ENCODE data around the gene POU2AF1.

Gene POU2AF1

GRCh38 chr11:111306321-111306720, 72.8 kb downstream of the POU2AF1 start:
- Histone ChIP-seq H3K4me3 (ENCODE audit: low read length) (no peak overlapping the region), H3K4me1 (ENCODE audit: control insufficient read depth, low read length) (peaks cover 9% of the 10 kb centered on the region), H3K9me2 (replicated peaks; ENCODE audit: control insufficient read depth, low read length) (no peaks in the 10 kb centered on the region), H3K4me2 (ENCODE audit: low read length) (no peak overlapping the region), H3F3A (ENCODE audit: control insufficient read depth, insufficient read depth) (no peaks in the 10 kb centered on the region), H3K27me3 (ENCODE audit: control insufficient read depth, low read length) (peaks cover 37% of the 10 kb centered on the region), H3K79me2 (ENCODE audit: control insufficient read depth, low read length) (no peaks in the 10 kb centered on the region), H3K36me3 (ENCODE audit: control insufficient read depth, low read length) (no peaks in the 10 kb centered on the region), H4K20me1 (ENCODE audit: control insufficient read depth, insufficient read depth, low read depth, low read length) (no peaks in the 10 kb centered on the region), H3K27ac (ENCODE audit: low read depth, low read length) (no peak overlapping the region), H3K9me3 (ENCODE audit: control insufficient read depth, insufficient read depth, low read length) (no peaks in the 10 kb centered on the region)
- no peak for TF ChIP-seq EZH2phosphoT487 (IDR thresholded peaks at IDR 0.05; ENCODE audit: borderline replicate concordance, low read length)
- no peak for TF ChIP-seq CTCF (IDR thresholded peaks at IDR 0.05; ENCODE audit: low read depth, low read length, poor library complexity, severe bottlenecking)

GRCh38 chr11:111305876-111306275, 73.2 kb downstream of the POU2AF1 start:
- H3K4me3 ChIP-seq (ENCODE audit: low read length) = no peak overlapping the region
- TF ChIP-seq CTCF (IDR thresholded peaks at IDR 0.05; ENCODE audit: low read depth, low read length, poor library complexity, severe bottlenecking) (no peak), EZH2phosphoT487 (IDR thresholded peaks at IDR 0.05; ENCODE audit: borderline replicate concordance, low read length) (no peak)

DNA sequence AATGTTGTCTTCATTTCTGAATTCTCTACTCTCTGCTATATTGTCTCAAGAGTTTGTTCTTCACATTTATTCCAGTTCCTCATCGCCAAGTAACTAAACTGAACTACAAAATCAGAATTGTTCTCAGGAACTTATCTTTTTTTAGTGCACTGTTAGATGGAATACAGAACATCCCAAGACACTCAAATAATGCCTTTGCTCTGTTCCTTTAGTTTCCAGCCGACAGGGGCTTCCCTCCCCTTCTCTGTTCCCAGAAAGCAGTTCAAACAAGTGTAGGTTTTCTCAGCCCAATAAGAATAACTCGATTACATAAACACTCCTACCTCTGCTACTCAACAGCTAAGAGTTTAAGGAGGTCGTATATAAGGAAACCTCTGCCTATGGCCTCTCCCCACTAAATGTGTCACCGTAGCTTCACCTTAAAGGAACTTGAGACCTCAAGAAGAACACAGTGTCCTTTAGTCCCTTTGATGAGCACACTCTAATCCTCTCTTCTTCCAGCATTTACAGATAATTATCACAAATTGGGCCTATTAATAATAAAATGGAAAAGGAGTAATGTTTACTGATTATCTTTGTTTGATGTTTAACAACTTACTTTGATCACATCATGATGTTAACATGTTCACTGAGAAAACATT, 73.8 kb downstream of the POU2AF1 start:
- no peaks in the 10 kb centered on the region for H3K36me3 ChIP-seq (ENCODE audit: control insufficient read depth, low read length)

More at GRCh38 chr11:111305876-111306275, 73.2 kb downstream of the POU2AF1 start:
- no peaks in the 10 kb centered on the region for H3F3A ChIP-seq (ENCODE audit: control insufficient read depth, insufficient read depth)
- peaks cover 37% of the 10 kb centered on the region for H3K27me3 ChIP-seq (ENCODE audit: control insufficient read depth, low read length)
- no peaks in the 10 kb centered on the region for H3K79me2 ChIP-seq (ENCODE audit: control insufficient read depth, low read length)
- no peaks in the 10 kb centered on the region for H3K36me3 ChIP-seq (ENCODE audit: control insufficient read depth, low read length)
- no peaks in the 10 kb centered on the region for H4K20me1 ChIP-seq (ENCODE audit: control insufficient read depth, insufficient read depth, low read depth, low read length)
- H3K9me3 ChIP-seq (ENCODE audit: control insufficient read depth, insufficient read depth, low read length) = no peaks in the 10 kb centered on the region
- H3K27ac ChIP-seq (ENCODE audit: low read depth, low read length) = no peak overlapping the region
- no peaks in the 10 kb centered on the region for H3K9me2 ChIP-seq (replicated peaks; ENCODE audit: control insufficient read depth, low read length)
- H3K4me2 ChIP-seq (ENCODE audit: low read length) = no peak overlapping the region
- peaks cover 9% of the 10 kb centered on the region for H3K4me1 ChIP-seq (ENCODE audit: control insufficient read depth, low read length)

More for the DNA sequence above, 73.8 kb downstream of the POU2AF1 start:
- Histone ChIP-seq H3K4me2 (ENCODE audit: low read length) (no peak overlapping the region), H3K79me2 (ENCODE audit: control insufficient read depth, low read length) (no peaks in the 10 kb centered on the region), H3F3A (ENCODE audit: control insufficient read depth, insufficient read depth) (no peaks in the 10 kb centered on the region), H4K20me1 (ENCODE audit: control insufficient read depth, insufficient read depth, low read depth, low read length) (no peaks in the 10 kb centered on the region), H3K4me1 (ENCODE audit: control insufficient read depth, low read length) (peaks cover 9% of the 10 kb centered on the region), H3K27ac (ENCODE audit: low read depth, low read length) (no peak overlapping the region), H3K9me2 (replicated peaks; ENCODE audit: control insufficient read depth, low read length) (no peaks in the 10 kb centered on the region), H3K27me3 (ENCODE audit: control insufficient read depth, low read length) (peaks cover 42% of the 10 kb centered on the region), H3K9me3 (ENCODE audit: control insufficient read depth, insufficient read depth, low read length) (no peaks in the 10 kb centered on the region), H3K4me3 (ENCODE audit: low read length) (no peak overlapping the region)
- TF ChIP-seq CTCF (IDR thresholded peaks at IDR 0.05; ENCODE audit: low read depth, low read length, poor library complexity, severe bottlenecking) = no peak
- TF ChIP-seq EZH2phosphoT487 (IDR thresholded peaks at IDR 0.05; ENCODE audit: borderline replicate concordance, low read length) = no peak

Measured in DOHH2 (cell line).